Fibroblast of lung (primary cell): ENCODE measurements around the gene GATA3.

ENCODE experiments used
- EZH2 ChIP-seq: IDR thresholded peaks from 2 replicates; pipeline ENCODE4 v1.5.1; 2012; ENCODE audit warnings: low read length, control low read depth, mild to moderate bottlenecking; ENCODE audit errors: missing control alignments
- TF ChIP-seq, protein P1 (sequence below), 2 donors: IDR thresholded peaks in 1 of 2; conservative IDR thresholded peaks in 1 of 2; 1 replicate in 1 of 2; 2 replicates in 1 of 2; pipeline ENCODE4 v1.5.1; 2011 to 2012; ENCODE audit warnings: low read length in 2 of 2, control low read depth in 1 of 2, inconsistent platforms in 1 of 2, low read depth in 1 of 2, mild to moderate bottlenecking in 1 of 2

DNA sequence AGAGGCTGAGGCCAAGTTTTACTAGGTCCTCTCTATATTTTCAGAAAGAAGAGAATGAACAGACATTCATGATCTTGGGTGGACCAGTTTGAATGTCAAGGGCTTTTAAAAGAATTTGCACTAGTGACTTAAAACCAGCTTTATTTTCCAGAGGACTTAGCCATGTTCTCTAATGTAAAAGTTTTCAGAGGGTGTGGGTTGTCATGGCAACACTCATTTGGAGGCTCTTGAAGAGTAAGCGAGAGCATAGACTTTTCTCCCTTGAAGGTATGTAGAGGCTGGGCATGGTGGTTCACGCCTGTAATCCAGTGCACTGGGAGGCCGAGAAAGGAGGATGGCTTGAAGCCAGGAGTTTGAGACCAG is 61.1 kb downstream of the GATA3 start:
- TF ChIP-seq, protein P1, sequence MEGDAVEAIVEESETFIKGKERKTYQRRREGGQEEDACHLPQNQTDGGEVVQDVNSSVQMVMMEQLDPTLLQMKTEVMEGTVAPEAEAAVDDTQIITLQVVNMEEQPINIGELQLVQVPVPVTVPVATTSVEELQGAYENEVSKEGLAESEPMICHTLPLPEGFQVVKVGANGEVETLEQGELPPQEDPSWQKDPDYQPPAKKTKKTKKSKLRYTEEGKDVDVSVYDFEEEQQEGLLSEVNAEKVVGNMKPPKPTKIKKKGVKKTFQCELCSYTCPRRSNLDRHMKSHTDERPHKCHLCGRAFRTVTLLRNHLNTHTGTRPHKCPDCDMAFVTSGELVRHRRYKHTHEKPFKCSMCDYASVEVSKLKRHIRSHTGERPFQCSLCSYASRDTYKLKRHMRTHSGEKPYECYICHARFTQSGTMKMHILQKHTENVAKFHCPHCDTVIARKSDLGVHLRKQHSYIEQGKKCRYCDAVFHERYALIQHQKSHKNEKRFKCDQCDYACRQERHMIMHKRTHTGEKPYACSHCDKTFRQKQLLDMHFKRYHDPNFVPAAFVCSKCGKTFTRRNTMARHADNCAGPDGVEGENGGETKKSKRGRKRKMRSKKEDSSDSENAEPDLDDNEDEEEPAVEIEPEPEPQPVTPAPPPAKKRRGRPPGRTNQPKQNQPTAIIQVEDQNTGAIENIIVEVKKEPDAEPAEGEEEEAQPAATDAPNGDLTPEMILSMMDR (conservative IDR thresholded peaks at IDR 0.05 in 1 of 2, IDR thresholded peaks at IDR 0.05 in 1 of 2; ENCODE audit: low read depth in 1 of 2, low read length in 2 of 2) = no peak
- no peak for TF ChIP-seq EZH2
